ENCODE measurements around the gene NPAS3. TPM values are rescaled to one million over a fixed set of nuclear protein-coding genes. Genes with fewer than 3 reads are reported as not detected.

The NPAS3 gene
- total RNA-seq, 4 donors from 2014 or later: 1.9 to 10.6 (median 2.2) TPM

- Histone ChIP-seq H3K4me3 (no peak overlapping the region), H3K27ac (no peak overlapping the region), H3K36me3 (no peaks in the 10 kb centered on the region), H3K27me3 (no peaks in the 10 kb centered on the region), H3K9me3 (peaks cover 0 to 9% (median 0%) of the 10 kb centered on the region in 3 donors), H3K4me1 (no peaks in the 10 kb centered on the region)
- ATAC-seq: no peak
- WGBS, 2 donors (ENCODE audit: low coverage in 1 of 2): 66 to 68% methylated on average over 4 to 6 of the region's 6 CpGs
- no peak for TF ChIP-seq POLR2A (IDR thresholded peaks at IDR 0.05)
- no peak for TF ChIP-seq POLR2AphosphoS5 (IDR thresholded peaks at IDR 0.05)
- TF ChIP-seq CTCF (IDR thresholded peaks at IDR 0.05): no peak
- no peak for TF ChIP-seq EP300 (IDR thresholded peaks at IDR 0.05)
These were observed 554.6 kb downstream of the NPAS3 start for GRCh38 chr14:33493266-33493665.

GRCh38 chr14:33493990-33494389 lies 555.3 kb downstream of the NPAS3 start:
- Histone ChIP-seq H3K9me3 (peaks cover 0 to 9% (median 0%) of the 10 kb centered on the region in 3 donors), H3K4me3 (no peak overlapping the region), H3K27me3 (no peaks in the 10 kb centered on the region), H3K27ac (no peak overlapping the region), H3K4me1 (no peaks in the 10 kb centered on the region), H3K36me3 (no peaks in the 10 kb centered on the region)
- 83 to 89% methylated on average over 5 of the region's 5 CpGs for WGBS, 2 donors (ENCODE audit: low coverage in 1 of 2)
- TF ChIP-seq EP300 (IDR thresholded peaks at IDR 0.05) (no peak), POLR2A (IDR thresholded peaks at IDR 0.05) (no peak), CTCF (IDR thresholded peaks at IDR 0.05) (no peak), POLR2AphosphoS5 (IDR thresholded peaks at IDR 0.05) (no peak)
- no peak for ATAC-seq

- TF ChIP-seq POLR2AphosphoS5 (IDR thresholded peaks at IDR 0.05) (no peak), CTCF (IDR thresholded peaks at IDR 0.05) (no peak), EP300 (IDR thresholded peaks at IDR 0.05) (no peak), POLR2A (IDR thresholded peaks at IDR 0.05) (no peak)
- H3K36me3 ChIP-seq: no peaks in the 10 kb centered on the region
- no peaks in the 10 kb centered on the region for H3K4me1 ChIP-seq
- H3K9me3 ChIP-seq: peaks cover 0 to 6% (median 0%) of the 10 kb centered on the region in 3 donors
- H3K4me3 ChIP-seq: no peak overlapping the region
- no peaks in the 10 kb centered on the region for H3K27me3 ChIP-seq
- no peak for ATAC-seq
- 66 to 71% methylated on average over 5 to 7 of the region's 7 CpGs for WGBS, 2 donors (ENCODE audit: low coverage in 1 of 2)
- no peak overlapping the region for H3K27ac ChIP-seq
These were observed 561.0 kb downstream of the NPAS3 start for GRCh38 chr14:33499687-33500086.

- H3K27me3 ChIP-seq: no peaks in the 10 kb centered on the region
- H3K36me3 ChIP-seq: no peaks in the 10 kb centered on the region
- TF ChIP-seq POLR2A (IDR thresholded peaks at IDR 0.05) (no peak), POLR2AphosphoS5 (IDR thresholded peaks at IDR 0.05) (no peak), CTCF (IDR thresholded peaks at IDR 0.05) (no peak), EP300 (IDR thresholded peaks at IDR 0.05) (no peak)
- no peak overlapping the region for H3K27ac ChIP-seq
- no peaks in the 10 kb centered on the region for H3K4me1 ChIP-seq
- no peaks in the 10 kb centered on the region for H3K9me3 ChIP-seq
- no peak overlapping the region for H3K4me3 ChIP-seq
- no peak for ATAC-seq
- WGBS, 2 donors (ENCODE audit: low coverage in 1 of 2): 59 to 63% methylated on average over 5 of the region's 5 CpGs
These were observed 565.8 kb downstream of the NPAS3 start for GRCh38 chr14:33504246-33505099.
